Measurements from ENCODE around the gene ARID5B.

DNA sequence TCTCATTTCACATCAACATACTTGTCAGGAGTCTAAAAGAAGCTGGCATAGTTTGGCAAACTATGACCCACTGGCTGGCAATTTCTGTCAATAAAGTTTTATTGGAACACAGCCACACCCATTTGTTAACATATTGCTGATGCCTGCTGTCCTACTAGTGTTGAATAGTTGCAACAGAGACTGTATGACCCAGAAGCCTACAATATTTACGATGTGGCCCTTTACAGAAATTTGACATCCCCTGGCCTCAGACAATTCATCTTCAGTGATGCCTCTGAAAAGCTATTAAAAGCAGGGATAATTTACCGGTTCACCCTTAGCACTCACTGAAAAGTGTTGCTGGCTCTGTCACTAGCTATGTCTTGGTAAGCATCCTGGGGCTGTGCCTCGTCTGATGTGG, 155.2 kb downstream of the ARID5B start:
- TF ChIP-seq CTBP1 (IDR thresholded peaks at IDR 0.05; ENCODE audit: borderline replicate concordance) (0 out of 2 replicates have a peak, but pooled peaks have one; percentile 31), TARDBP (IDR thresholded peaks at IDR 0.05) (no peak), BHLHE40 (IDR thresholded peaks at IDR 0.05; ENCODE audit: borderline replicate concordance) (no peak), FOXM1 (IDR thresholded peaks at IDR 0.05; ENCODE audit: borderline replicate concordance) (no peak), ELF4 (IDR thresholded peaks at IDR 0.05) (no peak), L3MBTL2 (conservative IDR thresholded peaks at IDR 0.05) (no peak), NFRKB (IDR thresholded peaks at IDR 0.05) (no peak), FOXA1 (IDR thresholded peaks at IDR 0.05) (no peak), PKNOX1 (IDR thresholded peaks at IDR 0.05) (peak; percentile 34; the same call in 1 of the 2 replicates), SUZ12 (IDR thresholded peaks at IDR 0.05) (no peak), HDGF (IDR thresholded peaks at IDR 0.05; ENCODE audit: borderline replicate concordance) (no peak), LEF1 (IDR thresholded peaks at IDR 0.05; ENCODE audit: borderline replicate concordance) (no peak)

All from HEK293T (cell line).